GM19025 (cell line): ENCODE measurements around the gene ZBED1.
"Not testable (repeated sequence)": the region's sequence is repeated elsewhere in the genome, so short reads cannot be mapped to it uniquely, and the experiment has no call there.

ENCODE experiments used
- ATAC-seq: cut with Tn5 transposase; IDR thresholded peaks from one replicate; pipeline ENCODE4 v1.9.1; 2021; ENCODE audit warnings: mild to moderate bottlenecking, low read depth, moderate library complexity; ENCODE audit not compliant: unreplicated experiment

The ZBED1 gene

DNA sequence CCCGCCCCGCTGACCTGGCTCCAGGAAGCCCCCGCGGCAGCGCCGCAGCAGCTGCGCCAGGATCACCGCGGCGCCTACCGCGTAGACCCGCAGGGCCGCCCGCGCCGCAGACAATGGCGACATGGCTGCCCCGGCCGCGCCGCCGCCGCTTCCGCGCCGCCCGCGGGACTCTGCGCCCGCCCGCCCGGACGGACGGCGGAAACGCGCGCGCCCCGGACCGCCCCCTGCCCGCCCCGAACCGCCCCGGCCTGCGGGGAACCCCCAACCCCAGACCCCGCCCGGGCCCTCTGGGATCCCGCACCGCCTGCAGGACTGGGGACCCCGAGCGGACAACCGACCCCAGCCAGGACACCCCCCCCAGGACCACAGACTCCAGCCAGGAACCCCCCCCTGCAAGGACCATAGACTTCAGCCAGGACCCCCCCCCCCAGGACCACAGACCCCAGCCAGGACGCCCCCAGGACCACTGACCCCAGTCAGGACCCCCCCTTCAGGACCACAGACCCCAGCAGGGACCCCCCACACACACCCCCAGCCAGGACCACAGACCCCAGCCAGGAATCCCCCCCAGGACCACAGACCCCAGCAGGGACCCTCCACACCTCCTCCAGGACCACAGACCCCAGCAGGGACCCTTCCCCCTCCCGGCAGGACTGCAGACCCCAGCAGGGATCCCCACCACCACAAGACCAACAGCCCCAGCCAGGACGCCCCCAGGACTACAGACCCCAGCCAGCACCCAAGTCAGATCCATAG, at the start of gene ZBED1, which contains the start of gene DHRSX:
ZBED1 (minus strand) TSS at position 174 of the 756 bp plus-strand sequence. CDS start 10,257 bp downstream, outside the sequence.
DHRSX (minus strand) TSS at position 174 of the 756 bp plus-strand sequence; CDS start at position 123, 51 bp downstream.
- ATAC-seq, result peak; percentile 72

- no peak for ATAC-seq
These were observed 49.1 kb upstream of the ZBED1 start for GRCh38 chrX:2549876-2550275.

GRCh38 chrX:2548711-2549423, 48.1 kb upstream of the ZBED1 start:
- ATAC-seq, result no peak

DNA sequence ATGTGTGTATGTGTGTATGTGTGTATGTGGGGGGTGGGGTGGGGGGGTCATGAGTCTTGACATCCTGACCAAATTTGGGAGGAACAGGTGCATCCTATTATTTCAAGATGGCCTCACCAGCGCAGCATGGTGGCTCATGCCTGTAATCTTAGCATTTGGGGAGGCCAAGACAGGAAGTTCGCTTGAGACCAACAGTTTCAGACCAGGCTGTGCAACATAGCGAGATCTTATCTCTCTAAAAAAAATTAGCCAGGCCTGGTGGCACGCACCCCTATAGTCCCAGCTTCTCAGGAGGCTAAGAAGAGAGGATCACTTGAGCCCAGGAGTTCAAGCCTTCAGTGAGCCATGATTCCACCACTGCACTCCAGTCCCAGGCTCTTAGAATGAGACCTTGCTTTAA, 47.0 kb upstream of the ZBED1 start:
- ATAC-seq, result no peak

- ATAC-seq, result no peak
These were observed 45.7 kb upstream of the ZBED1 start for GRCh38 chrX:2546496-2546895.

GRCh38 chrX:2545144-2545543, 44.4 kb upstream of the ZBED1 start:
- no peak for ATAC-seq

GRCh38 chrX:2542826-2543521, 42.2 kb upstream of the ZBED1 start:
- ATAC-seq, result no peak

- ATAC-seq, result no peak
These were observed 40.8 kb upstream of the ZBED1 start for GRCh38 chrX:2541603-2542002.

- ATAC-seq, result no peak
These were observed 39.7 kb upstream of the ZBED1 start for GRCh38 chrX:2540426-2540947.

DNA sequence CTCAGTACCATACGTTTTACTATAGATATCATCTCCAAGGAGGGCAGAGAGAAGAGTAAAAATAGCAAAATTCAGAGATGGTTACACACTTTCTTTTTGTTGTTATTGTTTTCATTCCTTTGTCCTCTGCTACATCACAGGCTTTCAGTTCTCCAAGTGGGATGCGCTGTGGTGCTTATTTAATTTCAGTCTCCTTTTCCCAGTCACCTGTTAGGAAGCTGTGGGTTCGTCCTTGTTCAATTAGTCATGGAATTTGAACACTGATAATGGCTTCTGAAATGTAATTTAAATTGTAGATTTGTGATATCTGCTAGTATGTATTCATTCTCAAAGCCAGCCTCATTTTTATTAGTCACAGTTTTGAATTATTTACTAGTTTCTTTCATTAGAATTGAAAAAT, 38.8 kb upstream of the ZBED1 start:
- no peak for ATAC-seq

GRCh38 chrX:2538031-2538757, 37.4 kb upstream of the ZBED1 start:
- no peak for ATAC-seq

- ATAC-seq, result no peak
These were observed 36.2 kb upstream of the ZBED1 start for GRCh38 chrX:2536974-2537373.

- ATAC-seq, result no peak
These were observed 35.4 kb upstream of the ZBED1 start for GRCh38 chrX:2536141-2536540.

- ATAC-seq, result not testable (repeated sequence)
These were observed 33.7 kb upstream of the ZBED1 start for GRCh38 chrX:2534261-2535021.

GRCh38 chrX:2533424-2533823, 32.6 kb upstream of the ZBED1 start:
- no peak for ATAC-seq

- no peak for ATAC-seq
These were observed 25.6 kb upstream of the ZBED1 start for GRCh38 chrX:2526390-2526789.

DNA sequence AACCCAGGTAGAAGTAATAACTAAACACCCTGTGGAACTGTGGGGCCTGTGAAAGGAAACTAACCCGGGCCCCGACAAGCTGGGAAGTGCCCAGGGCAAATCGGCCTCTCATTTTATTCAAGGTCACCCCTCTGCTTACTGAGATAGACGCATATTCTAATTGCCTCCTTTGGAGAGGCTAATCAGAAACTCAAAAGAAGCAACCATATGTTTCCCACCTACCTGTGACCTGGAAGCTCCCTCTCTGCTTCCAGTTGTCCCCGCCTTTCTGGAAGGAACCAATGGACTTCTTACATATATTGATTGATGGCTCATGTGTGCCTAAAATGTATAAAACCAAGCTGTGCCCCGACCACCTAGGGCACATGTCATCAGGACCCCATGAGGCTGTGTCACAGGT, 23.1 kb upstream of the ZBED1 start:
- ATAC-seq, result no peak

- ATAC-seq, result peak; percentile 41
These were observed 21.2 kb upstream of the ZBED1 start for GRCh38 chrX:2521927-2522386.

GRCh38 chrX:2521092-2521926, 20.5 kb upstream of the ZBED1 start:
- peak; percentile 64 for ATAC-seq
